BJ (cell line): ENCODE measurements around the gene COG5. TPM values are rescaled to one million over a fixed set of nuclear protein-coding genes. Genes with fewer than 3 reads are reported as not detected.
A peak's percentile ranks its signal among the peaks of the same experiment; 100 is the strongest.

Experiments used
- CTCF ChIA-PET: fragments of 350-600 bp; formaldehyde crosslinking; extraction: SDS; loops from one replicate; lab custom pipeline; 2021; ENCODE audit warnings: antibody characterized with exemption, inconsistent platforms; lab: Yijun Ruan, JAX
- POLR2A ChIA-PET: fragments of 300-600 bp; sonication (Branson Sonifier 250); formaldehyde crosslinking; extraction: SDS; loops from one replicate; lab custom pipeline; 2021; ENCODE audit warnings: antibody characterized with exemption; lab: Charles Lee
- DNase-seq: peaks from one replicate; pipeline ENCODE4 v3.0.0-alpha.2; 2011; ENCODE audit warnings: low read depth
- H3K27me3 ChIP-seq: 2 replicates; pipeline ENCODE4 v1.6.0; 2011; ENCODE audit warnings: low read length; ENCODE audit not compliant: control insufficient read depth, insufficient read depth
- H3K36me3 ChIP-seq: 2 replicates; pipeline ENCODE4 v1.5.1; 2011; ENCODE audit warnings: low read length; ENCODE audit not compliant: control insufficient read depth, insufficient read depth
- H3K4me3 ChIP-seq: 2 replicates; pipeline ENCODE4 v1.5.1; 2011; ENCODE audit warnings: low read depth, mild to moderate bottlenecking, control low read depth, low read length
- polyA minus RNA-seq: library from RNA; depleted of rRNA, polyadenylated mRNA; stranded (reverse); fragments of >200 nt; gene quantifications from 2 replicates; pipeline ENCODE4 v1.2.3, GENCODE V29; 2011; rRNA and poly(A)+ RNA removed
- polyA plus RNA-seq: library from polyadenylated mRNA; depleted of rRNA; stranded (reverse); fragments of >200 nt; gene quantifications from 2 replicates; pipeline ENCODE4 v1.2.3, GENCODE V29; 2011; rRNA removed
- TF ChIP-seq, protein P1 (sequence below): IDR thresholded peaks from 2 replicates; pipeline ENCODE4 v1.5.1; 2011; ENCODE audit warnings: low read depth, mild to moderate bottlenecking, control low read depth, inconsistent platforms, low read length, moderate library complexity; ENCODE audit not compliant: insufficient read depth

The COG5 gene
- polyA plus RNA-seq, result 20.5 and 44.2 TPM in 2 replicates
- 18.0 and 20.8 TPM in 2 replicates for polyA minus RNA-seq

- POLR2A ChIA-PET, result interaction anchor here (1.4 kb wide), 1 partner anchor 395 kb away, joined by 4 read pairs; the partner anchor contains the start of gene HBP1
- CTCF ChIA-PET, result interaction anchor here (0.6 to 1.6 kb wide), 6 partner anchors 12 to 182 kb away, joined by 3 to 5 read pairs (median 3); no protein-coding TSS in a partner anchor
- TF ChIP-seq, protein P1, sequence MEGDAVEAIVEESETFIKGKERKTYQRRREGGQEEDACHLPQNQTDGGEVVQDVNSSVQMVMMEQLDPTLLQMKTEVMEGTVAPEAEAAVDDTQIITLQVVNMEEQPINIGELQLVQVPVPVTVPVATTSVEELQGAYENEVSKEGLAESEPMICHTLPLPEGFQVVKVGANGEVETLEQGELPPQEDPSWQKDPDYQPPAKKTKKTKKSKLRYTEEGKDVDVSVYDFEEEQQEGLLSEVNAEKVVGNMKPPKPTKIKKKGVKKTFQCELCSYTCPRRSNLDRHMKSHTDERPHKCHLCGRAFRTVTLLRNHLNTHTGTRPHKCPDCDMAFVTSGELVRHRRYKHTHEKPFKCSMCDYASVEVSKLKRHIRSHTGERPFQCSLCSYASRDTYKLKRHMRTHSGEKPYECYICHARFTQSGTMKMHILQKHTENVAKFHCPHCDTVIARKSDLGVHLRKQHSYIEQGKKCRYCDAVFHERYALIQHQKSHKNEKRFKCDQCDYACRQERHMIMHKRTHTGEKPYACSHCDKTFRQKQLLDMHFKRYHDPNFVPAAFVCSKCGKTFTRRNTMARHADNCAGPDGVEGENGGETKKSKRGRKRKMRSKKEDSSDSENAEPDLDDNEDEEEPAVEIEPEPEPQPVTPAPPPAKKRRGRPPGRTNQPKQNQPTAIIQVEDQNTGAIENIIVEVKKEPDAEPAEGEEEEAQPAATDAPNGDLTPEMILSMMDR, result no peak
- no peak for DNase-seq
- Histone ChIP-seq H3K36me3 (no peaks in the 10 kb centered on the region), H3K27me3 (no peaks in the 10 kb centered on the region), H3K4me3 (peak within 1 kb of the TSS; percentile 92)
These were observed at the start of gene COG5, which contains the start of gene DUS4L for GRCh38 chr7:107563775-107564552. Gene COG5, minus strand, starts transcription at chr7:107563920. Its CDS starts 24 bp downstream, at chr7:107563896. Gene DUS4L, plus strand, starts transcription at chr7:107563971. Its CDS starts 3,100 bp downstream, at chr7:107567071.

DNA sequence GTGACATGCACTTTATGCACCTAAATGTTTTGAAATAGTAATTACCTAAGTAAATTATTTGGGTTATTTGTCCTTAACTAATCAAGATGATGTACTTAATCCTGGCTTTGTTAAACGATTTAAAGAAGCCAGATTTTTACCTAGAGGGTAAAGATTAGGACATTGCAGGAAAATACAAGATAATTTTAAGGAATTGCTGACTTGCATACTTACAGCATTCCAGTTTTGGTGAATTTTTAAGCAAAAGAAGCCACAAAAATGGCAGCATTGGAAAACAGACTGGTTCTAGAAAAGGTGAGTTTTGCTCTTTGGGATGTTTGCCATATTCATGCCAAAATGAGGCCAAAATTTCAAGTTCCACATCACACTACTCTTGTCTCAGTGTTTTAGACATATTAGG is 49.7 kb upstream of the COG5 start:
- DNase-seq, result no peak
- TF ChIP-seq, protein P1, result no peak
- ChIA-PET CTCF (no interaction called here), POLR2A (no interaction called here)
- no peak overlapping the region for H3K4me3 ChIP-seq
- H3K27me3 ChIP-seq, result no peaks in the 10 kb centered on the region
- no peaks in the 10 kb centered on the region; the same call in 1 of the 2 replicates for H3K36me3 ChIP-seq

- TF ChIP-seq, protein P1, result no peak
- no peaks in the 10 kb centered on the region for H3K36me3 ChIP-seq
- ChIA-PET CTCF (interaction anchor here (1.4 kb wide), 1 partner anchor 133 kb away, joined by 3 read pairs; the partner anchor contains the start of gene CBLL1), POLR2A (no interaction called here)
- H3K4me3 ChIP-seq, result no peak overlapping the region
- no peak for DNase-seq
- no peaks in the 10 kb centered on the region for H3K27me3 ChIP-seq
These were observed 46.6 kb upstream of the COG5 start for GRCh38 chr7:107610323-107610722.

GRCh38 chr7:107609811-107610261 is 46.1 kb upstream of the COG5 start:
- POLR2A ChIA-PET, result no interaction called here
- TF ChIP-seq, protein P1, result no peak
- H3K36me3 ChIP-seq, result no peaks in the 10 kb centered on the region
- CTCF ChIA-PET, result no interaction called here
- no peaks in the 10 kb centered on the region for H3K27me3 ChIP-seq
- no peak overlapping the region for H3K4me3 ChIP-seq
- DNase-seq, result no peak

GRCh38 chr7:107606303-107606702 is 42.6 kb upstream of the COG5 start:
- Histone ChIP-seq H3K36me3 (no peaks in the 10 kb centered on the region), H3K4me3 (no peak overlapping the region), H3K27me3 (no peaks in the 10 kb centered on the region)
- ChIA-PET CTCF (no interaction called here), POLR2A (no interaction called here)
- TF ChIP-seq, protein P1, result no peak
- DNase-seq, result no peak
